NCI-H748 treated with DMSO at 0.1 percent for 48 hours (cell line): ENCODE results near the gene SPATA19.
"Not testable (repeated sequence)": the region's sequence is repeated elsewhere in the genome, so short reads cannot be mapped to it uniquely, and the experiment has no call there.

Experiments used
- DNase-seq: peaks from one replicate; lab custom pipeline; 2025; lab: John Stamatoyannopoulos, UW

SPATA19 gene, protein sequence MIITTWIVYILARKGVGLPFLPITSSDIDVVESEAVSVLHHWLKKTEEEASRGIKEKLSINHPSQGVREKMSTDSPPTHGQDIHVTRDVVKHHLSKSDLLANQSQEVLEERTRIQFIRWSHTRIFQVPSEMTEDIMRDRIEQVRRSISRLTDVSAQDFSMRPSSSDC

DNA sequence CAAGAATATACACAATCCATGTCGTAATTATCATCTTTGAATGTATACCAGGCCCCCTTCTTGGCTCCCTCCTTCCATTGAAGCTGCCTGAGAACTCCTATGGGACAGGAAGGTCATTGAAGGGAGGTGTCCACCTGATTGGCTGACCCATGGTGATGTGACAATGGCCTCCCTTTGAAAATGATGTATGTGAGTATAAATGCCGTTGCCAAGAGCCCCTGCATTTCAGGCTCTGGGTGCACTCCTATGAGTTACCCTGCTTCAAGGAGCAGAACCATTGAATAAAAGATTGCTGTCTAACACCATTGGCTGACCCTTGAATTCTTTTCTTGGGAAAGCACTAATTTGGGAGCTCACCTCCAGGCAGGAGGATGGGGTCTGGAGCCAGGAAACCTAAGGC lies at the start of gene SPATA19:
Gene SPATA19 (minus strand): TSS at position 101 of the 400 bp plus-strand sequence. CDS start 67 bp downstream, at position 34.
- no peak for DNase-seq

DNA sequence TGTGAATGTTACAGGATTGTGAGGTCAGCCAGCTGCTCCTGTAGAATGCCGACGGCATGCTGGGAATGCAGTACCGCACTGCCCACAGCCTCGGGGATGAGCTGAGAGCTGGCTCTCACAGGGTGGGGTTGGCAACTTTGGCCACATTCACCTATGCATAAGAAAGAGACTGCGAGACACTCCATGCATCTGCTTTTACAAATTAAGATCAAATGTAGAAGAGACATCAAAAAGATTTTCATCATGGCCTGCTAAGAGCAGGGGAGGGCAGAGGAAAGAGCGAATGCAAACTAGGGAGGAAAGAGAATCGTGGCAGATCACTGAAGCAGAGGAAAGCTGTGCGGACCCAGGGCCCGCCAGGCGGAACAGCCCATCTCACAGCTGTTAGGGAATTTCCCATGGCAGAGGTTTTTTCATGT lies 49.8 kb upstream of the SPATA19 start:
- no peak for DNase-seq

DNA sequence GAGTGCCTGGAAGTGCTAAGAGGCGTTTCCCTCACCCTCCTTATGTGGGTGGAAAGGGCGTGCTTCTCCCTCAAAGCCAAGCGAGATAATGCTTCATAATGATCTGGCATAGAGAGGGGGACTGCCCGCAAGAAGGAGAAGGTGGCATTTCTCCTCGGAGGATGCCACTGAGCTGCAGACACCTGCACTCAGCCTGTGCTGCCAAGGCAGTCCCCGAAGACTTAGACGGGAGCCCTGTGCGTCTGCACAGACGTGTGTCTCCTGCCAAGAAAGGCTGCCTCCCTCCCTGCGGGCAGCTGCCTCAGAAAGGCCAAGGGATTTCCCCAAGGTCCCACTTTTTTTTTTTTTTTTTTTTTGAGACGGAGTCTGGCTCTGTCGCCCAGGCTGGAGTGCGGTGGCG lies 48.1 kb upstream of the SPATA19 start:
- DNase-seq, result no peak

DNA sequence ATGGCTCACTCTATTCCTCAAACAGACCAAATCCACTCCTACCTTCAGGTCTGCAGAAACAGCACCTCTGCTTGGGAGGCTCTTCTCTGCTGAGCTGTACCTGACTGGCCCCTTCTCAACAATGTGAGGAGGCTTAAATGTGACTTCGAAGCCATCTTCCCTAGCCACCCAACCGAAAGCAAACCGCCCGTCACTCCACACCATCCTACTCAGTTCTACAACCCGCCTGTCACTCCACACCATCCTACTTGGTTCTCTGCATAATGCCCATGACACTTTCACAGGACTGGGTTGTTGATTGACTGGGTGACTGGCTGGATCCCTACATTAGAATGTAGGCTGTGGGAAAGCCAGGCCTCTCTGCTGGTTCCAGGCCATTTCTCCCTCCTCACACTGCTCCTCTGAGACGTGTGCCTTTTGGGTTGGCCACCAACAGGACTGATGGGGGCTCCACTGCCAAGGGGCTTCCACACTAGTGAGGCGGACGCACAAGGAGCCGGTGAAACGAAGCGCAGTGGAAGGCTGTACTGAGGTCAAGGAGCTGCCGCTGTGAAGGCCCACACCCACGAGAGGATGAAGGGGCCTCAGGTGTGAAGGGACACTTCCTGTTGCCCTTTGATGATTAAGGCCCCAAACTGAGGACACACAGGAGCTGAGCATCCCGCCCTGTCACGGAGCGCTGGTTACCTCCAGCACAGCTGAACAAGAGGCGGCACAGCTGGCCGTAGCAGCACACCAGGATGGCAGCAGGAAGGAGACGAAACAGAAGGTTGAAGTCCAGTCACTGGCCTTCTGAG lies 47.5 kb upstream of the SPATA19 start:
- no peak for DNase-seq

DNA sequence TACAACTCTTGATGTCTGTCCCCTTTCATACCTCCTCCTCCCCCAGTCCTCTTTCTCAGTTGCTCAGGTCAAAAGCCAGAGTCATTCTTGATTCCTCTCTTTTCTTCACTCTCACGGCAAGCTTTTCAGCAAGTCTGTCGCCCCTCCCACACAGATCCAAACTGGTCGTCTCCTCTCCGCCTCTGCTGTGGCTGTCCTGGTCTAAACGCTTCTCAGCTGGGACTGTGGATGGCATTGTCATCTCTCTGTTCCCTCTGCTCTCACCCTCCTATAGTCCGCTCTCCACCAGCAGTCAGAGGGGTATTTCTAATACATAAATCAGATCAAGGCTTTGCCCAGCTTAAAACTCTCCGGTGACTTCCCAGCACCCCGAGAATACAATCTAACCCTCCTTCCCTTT lies 46.8 kb upstream of the SPATA19 start:
- no peak for DNase-seq

DNA sequence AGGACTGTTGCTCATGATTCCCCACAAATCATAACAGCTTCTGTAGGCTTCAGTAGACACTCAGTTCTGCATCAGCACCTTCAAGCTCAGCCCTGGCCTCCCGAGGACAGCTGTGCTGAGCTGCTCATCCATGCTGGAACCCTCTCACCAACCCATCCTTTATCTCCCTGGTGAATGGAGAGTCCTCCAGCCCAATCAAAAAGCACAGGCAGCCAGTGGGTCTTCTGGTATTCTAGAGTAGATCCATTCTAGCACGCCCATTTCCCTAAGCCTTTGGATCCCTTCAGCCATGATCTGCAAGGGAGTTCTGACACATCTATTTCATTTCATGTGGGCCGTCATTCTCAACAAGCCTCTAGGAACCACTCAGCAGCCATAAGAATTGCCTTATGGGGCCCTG lies 44.6 kb upstream of the SPATA19 start:
- no peak for DNase-seq

DNA sequence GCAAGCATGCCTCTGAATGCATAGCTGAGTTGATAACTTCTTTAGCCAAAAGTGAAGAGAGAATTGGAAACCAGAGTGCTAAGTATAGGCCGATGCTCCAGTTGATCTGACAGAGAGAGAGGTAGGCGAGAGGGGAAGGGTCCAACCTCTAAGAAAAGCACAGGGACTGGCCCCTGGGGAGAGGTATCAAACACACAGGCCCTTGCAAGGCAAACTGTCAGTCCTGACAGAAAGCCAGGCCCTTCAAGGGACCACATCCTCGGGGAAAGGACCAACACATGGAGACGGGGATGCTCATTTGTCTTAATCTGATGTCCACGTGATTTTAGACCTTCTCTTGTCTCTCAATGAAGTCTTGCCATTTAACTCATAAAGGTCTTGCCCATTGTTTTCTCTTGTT lies 43.9 kb upstream of the SPATA19 start:
- no peak for DNase-seq

DNA sequence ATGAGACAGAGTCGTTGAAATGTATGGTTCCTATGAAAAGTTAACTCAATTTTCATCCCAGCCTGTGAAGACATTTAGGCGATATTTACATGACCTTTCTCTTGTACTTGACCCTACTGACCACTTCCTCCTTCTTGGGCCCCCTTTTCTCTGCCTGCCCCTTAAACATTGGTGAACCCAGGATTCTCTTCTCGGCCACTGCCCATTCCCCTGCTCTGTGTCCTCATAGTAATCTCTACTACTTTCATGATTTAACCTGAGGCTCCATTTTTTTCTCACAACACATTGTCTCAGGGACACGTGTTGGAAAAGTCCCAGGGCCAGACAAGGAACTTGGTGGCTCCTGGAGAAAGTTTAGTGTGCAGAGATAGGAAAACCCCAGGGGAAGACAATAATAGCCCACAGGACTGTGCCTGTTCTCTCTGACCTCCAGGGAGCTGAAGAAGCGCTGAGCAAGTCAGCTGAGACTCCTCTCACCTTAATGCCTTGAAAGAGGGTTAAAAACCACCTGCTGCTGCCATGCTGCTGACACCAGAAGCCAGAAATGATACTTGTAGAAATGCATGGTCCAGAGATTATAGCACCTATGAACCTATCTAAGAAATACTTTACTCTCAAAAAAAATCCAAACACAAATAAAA lies 42.5 kb upstream of the SPATA19 start:
- no peak for DNase-seq

DNA sequence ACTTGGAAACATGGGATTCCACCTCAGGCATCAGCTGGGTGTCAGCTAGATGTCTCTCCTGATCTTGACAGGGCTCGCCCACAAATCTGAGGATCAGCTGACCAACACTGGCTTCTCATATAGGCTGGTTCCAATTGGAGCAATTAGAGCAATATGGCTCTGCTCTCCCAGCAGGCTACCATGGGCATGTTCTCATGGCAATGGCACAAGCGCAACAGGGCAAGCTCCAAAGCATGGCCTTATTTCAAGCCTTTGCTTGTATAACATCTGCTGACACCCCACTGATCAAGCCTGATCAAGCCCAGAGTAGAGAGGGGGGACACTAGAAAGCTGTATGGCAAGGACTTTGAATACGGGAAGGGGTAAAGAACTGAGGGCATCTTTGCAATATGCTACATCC lies 40.7 kb upstream of the SPATA19 start:
- DNase-seq, result no peak

DNA sequence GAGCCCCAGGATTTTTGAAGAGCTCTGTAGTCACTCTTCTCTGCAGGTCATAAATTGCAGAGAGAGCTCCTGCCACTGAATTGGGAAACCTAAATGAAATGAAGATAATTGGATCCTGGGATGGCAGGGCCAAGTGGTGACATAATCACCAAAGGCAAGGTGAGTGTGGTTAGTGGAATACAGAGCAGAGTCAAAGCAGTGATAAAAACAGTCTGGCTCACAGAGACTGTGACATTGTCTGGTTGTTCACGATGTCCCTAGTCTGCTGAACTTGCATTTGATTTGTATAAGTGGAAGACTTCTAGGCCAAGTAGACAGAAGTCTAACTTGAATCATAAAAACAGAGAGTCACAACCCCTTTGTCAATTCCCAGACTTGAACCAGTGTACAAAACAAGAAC lies 26.8 kb upstream of the SPATA19 start:
- DNase-seq, result no peak

DNA sequence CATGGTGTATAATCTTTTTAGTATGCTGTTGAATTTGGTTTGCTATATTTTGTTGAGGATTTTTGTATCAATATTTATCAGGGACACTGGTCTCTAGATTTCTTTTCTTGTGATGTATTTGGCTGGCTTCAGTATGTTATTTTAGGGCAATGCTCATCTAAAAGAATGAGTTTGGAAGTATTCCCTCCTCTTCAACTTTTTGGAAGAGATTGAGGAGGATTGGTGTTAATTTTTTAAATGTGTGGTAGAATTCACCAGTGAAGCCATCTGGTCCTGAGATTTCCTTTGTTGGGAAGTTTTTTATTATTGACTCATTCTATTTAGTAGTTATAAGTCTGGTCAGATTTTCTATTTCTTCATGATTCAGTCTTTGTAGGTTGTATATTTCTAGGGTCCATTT lies 22.1 kb upstream of the SPATA19 start:
- no peak for DNase-seq

DNA sequence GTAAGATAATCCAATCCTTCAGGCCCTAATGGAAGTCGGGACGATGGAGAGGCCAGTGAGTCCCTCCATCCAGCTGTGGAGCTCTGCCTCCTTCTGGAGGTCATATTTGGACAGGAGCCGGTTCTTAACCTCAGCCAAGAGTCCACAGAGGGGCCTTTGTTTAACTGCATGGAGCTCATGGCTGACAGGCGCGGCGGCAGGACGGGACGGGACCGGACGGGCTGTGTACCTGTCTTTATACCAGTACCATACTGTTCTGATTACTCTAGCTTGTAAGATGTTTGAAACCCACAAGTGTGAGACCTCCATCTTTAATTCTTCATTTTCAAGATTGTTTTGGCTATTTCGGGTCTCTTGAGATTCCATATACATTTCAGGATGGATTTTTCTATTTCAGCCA lies 20.2 kb upstream of the SPATA19 start:
- DNase-seq, result no peak

DNA sequence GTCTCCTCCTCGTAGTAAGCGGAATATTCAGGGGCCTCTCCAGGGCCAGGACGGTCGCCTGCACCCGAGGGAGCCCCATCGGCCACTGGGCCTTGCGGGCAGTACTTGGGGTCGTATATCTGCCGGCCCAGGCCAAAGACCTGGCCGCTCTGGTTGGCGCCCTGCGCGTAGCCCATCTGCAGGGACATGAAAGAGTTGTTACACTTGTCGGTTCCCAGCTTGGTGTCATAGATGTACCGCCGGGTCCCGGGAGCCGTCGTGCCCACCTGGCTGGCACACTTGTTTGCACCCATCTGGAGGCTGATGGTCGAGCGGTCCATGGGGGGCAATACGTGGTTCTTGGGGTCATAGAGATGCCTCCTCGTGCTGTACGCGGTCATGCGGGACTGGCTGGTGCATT lies 19.4 kb upstream of the SPATA19 start:
- no peak for DNase-seq

DNA sequence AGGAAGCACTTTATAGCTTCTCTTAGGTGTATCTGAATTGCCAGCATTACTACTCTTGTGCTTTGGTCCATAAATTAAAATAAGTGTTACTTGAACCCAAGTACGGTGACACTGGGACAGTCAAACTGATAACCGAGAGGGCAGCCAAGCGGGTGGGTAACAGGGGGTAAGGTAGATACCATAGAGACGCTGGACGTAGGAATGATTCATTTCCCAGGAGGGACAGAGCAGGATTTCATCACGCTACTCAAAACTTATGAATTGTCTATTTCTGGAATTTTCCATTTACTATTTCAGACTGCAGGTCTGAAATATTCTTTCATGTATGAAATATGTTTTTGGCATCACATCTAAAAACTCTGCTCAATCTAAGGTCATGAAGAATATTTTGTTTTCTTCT lies 14.8 kb upstream of the SPATA19 start:
- DNase-seq, result no peak

DNA sequence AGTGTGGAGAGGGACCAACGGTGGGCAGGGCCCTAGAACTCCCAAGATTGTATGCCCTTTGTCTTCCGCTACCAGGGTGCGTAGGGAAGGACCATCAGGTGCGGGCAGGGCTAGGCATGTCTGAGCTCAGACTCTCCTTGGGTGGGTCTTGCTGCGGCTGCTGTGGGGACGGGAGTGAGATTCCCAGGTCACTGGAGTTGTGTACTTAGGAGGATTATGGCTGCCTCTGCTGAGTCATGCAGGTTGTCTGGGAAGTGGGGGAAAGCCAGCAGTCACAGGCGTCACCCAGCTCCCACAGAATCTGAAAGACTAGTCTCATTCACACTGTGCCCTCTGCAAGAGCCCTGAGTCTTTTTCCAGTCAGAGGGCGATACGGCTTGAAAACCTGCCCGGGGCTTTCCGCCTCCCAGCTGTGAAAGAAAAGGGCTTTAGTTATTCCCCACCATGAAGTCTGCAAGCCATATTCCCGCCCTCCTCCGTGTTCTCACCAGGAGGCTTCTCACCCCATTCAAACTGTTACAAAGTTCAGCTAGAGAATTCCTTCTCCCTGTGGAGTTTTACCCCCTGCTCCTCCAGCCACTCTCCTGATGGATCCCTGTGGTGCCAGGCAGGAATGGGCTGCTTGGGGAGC lies 9.1 kb upstream of the SPATA19 start:
- not testable (repeated sequence) for DNase-seq

DNA sequence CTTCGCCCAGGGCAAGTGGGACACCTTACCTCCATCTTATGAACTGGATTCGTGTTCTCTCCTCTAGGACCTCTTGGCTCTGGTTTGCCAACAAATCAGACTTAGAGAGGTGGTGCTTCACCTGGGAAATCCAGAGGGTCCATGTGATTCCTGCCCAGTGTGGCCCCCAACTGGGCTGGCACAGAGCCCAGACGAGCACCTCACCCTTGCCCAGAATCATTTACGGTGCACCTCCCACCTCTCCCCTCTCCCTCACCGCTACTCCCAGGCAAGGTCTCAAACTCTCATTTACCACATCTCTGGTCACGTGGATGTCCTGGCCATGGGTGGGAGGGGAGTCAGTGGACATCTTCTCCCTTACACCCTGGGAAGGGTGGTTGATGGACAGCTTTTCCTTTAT lies 1.1 kb downstream of the SPATA19 start:
- DNase-seq, result no peak

DNA sequence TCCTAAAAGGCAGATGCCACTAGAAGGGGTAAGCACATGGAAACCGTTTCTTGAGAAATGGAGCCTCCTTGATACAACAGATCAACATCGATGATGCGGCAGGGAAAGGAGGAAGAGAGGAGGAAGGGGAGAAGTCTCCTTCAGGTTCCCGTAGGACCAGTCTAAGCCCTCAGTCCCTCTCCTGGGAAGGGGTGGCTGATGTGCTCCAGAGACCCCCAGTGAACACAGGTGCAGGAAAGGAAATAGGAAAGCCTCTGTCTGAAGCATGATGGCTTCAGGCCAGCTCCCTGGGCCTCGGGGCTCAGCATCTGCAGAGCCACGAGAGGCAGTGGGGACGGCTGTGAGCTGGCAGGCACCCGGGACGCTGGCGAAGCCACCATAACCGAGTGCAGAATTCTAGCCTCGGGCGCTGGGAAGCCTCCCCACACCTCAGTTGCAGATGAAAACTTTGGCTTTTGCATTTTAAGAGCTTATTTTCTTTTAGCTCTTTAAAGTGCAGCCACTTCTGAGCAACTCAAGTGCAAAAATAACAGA lies 1.8 kb downstream of the SPATA19 start:
- DNase-seq, result no peak

DNA sequence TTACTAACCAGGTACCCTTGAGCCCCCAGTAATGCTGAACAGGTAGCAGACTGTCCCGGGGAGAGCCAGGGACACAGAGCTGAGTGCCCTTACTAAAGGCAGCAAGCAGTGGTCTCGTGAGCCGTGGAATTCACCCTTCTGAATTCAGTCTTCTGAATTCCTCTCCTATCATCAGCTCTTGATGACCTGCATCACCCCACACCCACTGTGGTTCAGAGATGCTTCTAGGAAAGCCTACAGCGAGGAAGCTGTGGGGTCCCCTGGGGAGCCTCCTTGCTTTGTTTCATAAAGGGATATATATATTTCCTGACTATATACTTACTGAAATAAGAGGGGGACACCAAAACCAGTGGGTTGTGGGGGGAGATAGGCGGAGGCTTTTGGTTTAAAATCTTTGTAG lies 2.6 kb downstream of the SPATA19 start:
- DNase-seq, result no peak

DNA sequence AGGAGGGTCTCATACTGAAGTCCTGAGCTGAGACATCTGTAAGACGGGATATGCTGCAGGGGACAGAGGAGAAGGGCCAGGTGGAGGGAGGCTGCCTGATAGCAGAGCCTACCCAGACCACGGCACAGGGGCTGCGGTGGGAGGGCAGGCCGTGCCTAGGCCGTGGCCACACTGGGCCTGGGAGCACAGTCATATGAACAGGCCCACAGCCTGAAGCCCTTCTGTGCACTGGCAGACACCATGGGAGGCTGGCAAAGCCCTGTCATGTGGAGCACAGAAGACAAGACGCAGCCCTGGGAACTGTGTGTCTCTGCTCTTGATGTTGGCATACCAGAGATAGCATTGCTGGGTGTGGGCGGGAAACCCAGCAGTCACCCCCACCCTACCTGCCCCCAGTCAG lies 3.3 kb downstream of the SPATA19 start:
- DNase-seq, result no peak

DNA sequence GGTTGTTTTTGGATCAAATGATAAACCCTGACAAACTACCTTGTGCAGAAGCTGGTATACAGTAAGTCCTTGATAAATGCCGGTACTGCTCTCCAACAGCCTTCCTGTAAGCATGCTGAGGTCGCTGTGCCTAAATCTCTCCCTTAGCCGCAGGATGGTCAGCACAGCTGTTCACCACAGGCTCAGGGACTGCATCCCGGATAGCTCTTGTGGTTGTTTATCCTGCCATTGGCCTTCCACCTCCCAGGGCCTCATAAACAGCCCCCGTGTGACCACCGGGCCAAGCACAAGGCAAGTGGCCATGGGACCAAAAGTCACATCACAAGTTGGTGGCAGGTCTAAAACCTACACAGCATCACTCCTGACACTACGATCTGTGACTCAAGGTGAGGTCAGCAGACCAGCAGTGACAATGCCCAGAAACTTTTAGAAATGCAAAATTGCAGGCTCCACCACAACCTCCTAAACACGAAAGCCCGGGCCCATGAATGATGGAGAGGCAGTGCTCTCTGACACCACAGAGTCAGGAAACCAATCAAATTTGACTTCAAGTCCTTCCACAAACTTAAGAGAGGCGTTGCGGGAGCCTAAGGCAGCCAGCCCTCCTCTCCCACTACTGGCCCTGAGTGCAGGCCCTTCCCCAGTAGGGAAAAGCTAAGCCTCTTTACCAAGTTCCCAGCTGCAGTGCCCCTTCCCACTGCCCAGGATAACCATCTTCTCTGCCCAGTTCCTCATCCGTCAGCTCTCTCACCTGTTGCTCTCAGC lies 3.9 kb downstream of the SPATA19 start:
- DNase-seq, result no peak

DNA sequence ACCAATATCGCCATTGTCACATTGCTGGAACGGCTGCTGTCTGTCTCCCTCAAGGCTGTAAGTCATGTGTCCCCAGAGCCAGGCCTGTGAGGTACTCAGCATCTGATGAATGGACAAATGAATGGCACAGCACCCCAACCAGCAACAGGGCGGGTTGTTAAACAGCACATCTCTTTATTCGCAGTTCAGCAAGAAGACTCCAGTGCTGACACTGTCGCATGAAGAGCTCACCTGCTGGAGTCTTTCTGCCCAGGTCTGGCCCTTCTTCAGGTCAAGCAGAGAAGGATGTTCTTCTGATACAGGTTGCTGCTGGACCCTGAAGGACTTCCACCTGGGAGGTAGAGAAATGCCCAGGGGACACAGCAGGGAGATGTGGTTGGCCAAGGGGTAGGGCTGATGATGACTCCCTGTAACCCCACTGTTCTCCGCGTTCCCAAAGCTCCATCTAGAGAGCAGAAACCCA lies 4.8 kb downstream of the SPATA19 start:
- no peak for DNase-seq
